ENCODE measurements around the gene LARP4B.

- no peak for TF ChIP-seq CTCF (IDR thresholded peaks at IDR 0.05)
- no peak for TF ChIP-seq EZH2 (IDR thresholded peaks at IDR 0.05; ENCODE audit: borderline replicate concordance, insufficient read depth, low read depth, low read length, poor library complexity, severe bottlenecking)
Observed at GRCh38 chr10:921471-922414, 9.8 kb downstream of the LARP4B start.

Measured in B cell (primary cell).